SK-N-SH treated with all-trans-retinoic acid at 6 μM for 48 hours (cell line): ENCODE data around the gene HRK.

ENCODE experiments used
- ATAC-seq: fragments of 200-7000 bp; cut with Tn5 transposase; 3 replicates; pipeline ENCODE4 v1.9.1; 2020; ENCODE audit warnings: mild to moderate bottlenecking, moderate library complexity
- ARNTL ChIP-seq: fragments of 450-650 bp; formaldehyde crosslinking; IDR thresholded peaks from 2 replicates; pipeline ENCODE4 v1.5.0; 2020; ENCODE audit warnings: low read depth, mild to moderate bottlenecking, moderate library complexity, borderline replicate concordance
- BACH2 ChIP-seq: fragments of 250-450 bp; sonication (Bioruptor Pico); IDR thresholded peaks from 2 replicates; pipeline ENCODE4 v1.9.0; 2021; ENCODE audit warnings: mild to moderate bottlenecking, borderline replicate concordance
- CSDC2 ChIP-seq: fragments of 250-450 bp; sonication (Bioruptor Pico); IDR thresholded peaks from 2 replicates; pipeline ENCODE4 v1.5.0; 2020; ENCODE audit warnings: mild to moderate bottlenecking, moderate library complexity
- ESRRG ChIP-seq: fragments of 250-450 bp; sonication (Bioruptor Pico); IDR thresholded peaks from 2 replicates; pipeline ENCODE4 v1.6.1; 2021; ENCODE audit warnings: mild to moderate bottlenecking
- GLIS3 ChIP-seq: fragments of 250-450 bp; sonication (Bioruptor Pico); IDR thresholded peaks from 2 replicates; pipeline ENCODE4 v1.5.0; 2020; ENCODE audit warnings: mild to moderate bottlenecking, moderate library complexity
- ISL1 ChIP-seq: fragments of 250-450 bp; sonication (Bioruptor Pico); IDR thresholded peaks from 2 replicates; pipeline ENCODE4 v2.1.2; 2022; ENCODE audit warnings: mild to moderate bottlenecking, moderate library complexity
- OSR1 ChIP-seq: fragments of 250-450 bp; sonication (Bioruptor Pico); IDR thresholded peaks from 2 replicates; pipeline ENCODE4 v1.8.0; 2022; ENCODE audit warnings: moderate library complexity, mild to moderate bottlenecking, inconsistent platforms
- PPARA ChIP-seq: fragments of 250-450 bp; sonication (Bioruptor Pico); IDR thresholded peaks from 2 replicates; pipeline ENCODE4 v1.5.0; 2020; ENCODE audit warnings: mild to moderate bottlenecking, borderline replicate concordance
- RARB ChIP-seq: fragments of 250-450 bp; sonication (Bioruptor Pico); IDR thresholded peaks from 2 replicates; pipeline ENCODE4 v1.8.0; 2021; ENCODE audit warnings: mild to moderate bottlenecking, moderate library complexity
- SNAI2 ChIP-seq: fragments of 250-450 bp; sonication (Bioruptor Pico); IDR thresholded peaks from 2 replicates; pipeline ENCODE4 v1.5.0; 2020; ENCODE audit warnings: mild to moderate bottlenecking, moderate library complexity
- TOX ChIP-seq: fragments of 250-450 bp; sonication (Bioruptor Pico); IDR thresholded peaks from 2 replicates; pipeline ENCODE4 v1.8.0; 2021; ENCODE audit warnings: mild to moderate bottlenecking, moderate library complexity, borderline replicate concordance
- ZC3H10 ChIP-seq: fragments of 250-450 bp; sonication (Bioruptor Pico); IDR thresholded peaks from 2 replicates; pipeline ENCODE4 v1.5.1; 2021; ENCODE audit warnings: mild to moderate bottlenecking, moderate library complexity
- ZFP30 ChIP-seq: fragments of 450-650 bp; formaldehyde crosslinking; IDR thresholded peaks from 2 replicates; pipeline ENCODE4 v1.5.0; 2022; ENCODE audit warnings: mild to moderate bottlenecking, moderate library complexity
- ZNF565 ChIP-seq: fragments of 450-650 bp; formaldehyde crosslinking; conservative IDR thresholded peaks from 2 replicates; pipeline ENCODE4 v1.5.0; 2020; ENCODE audit warnings: low read depth, mild to moderate bottlenecking, moderate library complexity
- ZNF70 ChIP-seq: fragments of 450-650 bp; formaldehyde crosslinking; IDR thresholded peaks from 2 replicates; pipeline ENCODE4 v1.5.0; 2020; ENCODE audit warnings: mild to moderate bottlenecking, moderate library complexity
- TF ChIP-seq, protein P1 (sequence below): fragments of 250-450 bp; sonication (Bioruptor Pico); IDR thresholded peaks from 2 replicates; pipeline ENCODE4 v1.8.0; 2021; ENCODE audit warnings: low read depth, mild to moderate bottlenecking, moderate library complexity, borderline replicate concordance
- TF ChIP-seq, protein P2 (sequence below): fragments of 250-450 bp; sonication (Bioruptor Pico); IDR thresholded peaks from 2 replicates; pipeline ENCODE4 v1.5.1; 2021; ENCODE audit warnings: mild to moderate bottlenecking, moderate library complexity
- TF ChIP-seq, protein P3 (sequence below): fragments of 250-450 bp; sonication (Bioruptor Pico); IDR thresholded peaks from 2 replicates; pipeline ENCODE4 v1.8.0; 2020; ENCODE audit warnings: mild to moderate bottlenecking, moderate library complexity, borderline replicate concordance
- TF ChIP-seq, protein P4 (sequence below): fragments of 250-450 bp; sonication (Bioruptor Pico); IDR thresholded peaks from 2 replicates; pipeline ENCODE4 v1.5.0; 2020; ENCODE audit warnings: mild to moderate bottlenecking, moderate library complexity

The HRK gene

DNA sequence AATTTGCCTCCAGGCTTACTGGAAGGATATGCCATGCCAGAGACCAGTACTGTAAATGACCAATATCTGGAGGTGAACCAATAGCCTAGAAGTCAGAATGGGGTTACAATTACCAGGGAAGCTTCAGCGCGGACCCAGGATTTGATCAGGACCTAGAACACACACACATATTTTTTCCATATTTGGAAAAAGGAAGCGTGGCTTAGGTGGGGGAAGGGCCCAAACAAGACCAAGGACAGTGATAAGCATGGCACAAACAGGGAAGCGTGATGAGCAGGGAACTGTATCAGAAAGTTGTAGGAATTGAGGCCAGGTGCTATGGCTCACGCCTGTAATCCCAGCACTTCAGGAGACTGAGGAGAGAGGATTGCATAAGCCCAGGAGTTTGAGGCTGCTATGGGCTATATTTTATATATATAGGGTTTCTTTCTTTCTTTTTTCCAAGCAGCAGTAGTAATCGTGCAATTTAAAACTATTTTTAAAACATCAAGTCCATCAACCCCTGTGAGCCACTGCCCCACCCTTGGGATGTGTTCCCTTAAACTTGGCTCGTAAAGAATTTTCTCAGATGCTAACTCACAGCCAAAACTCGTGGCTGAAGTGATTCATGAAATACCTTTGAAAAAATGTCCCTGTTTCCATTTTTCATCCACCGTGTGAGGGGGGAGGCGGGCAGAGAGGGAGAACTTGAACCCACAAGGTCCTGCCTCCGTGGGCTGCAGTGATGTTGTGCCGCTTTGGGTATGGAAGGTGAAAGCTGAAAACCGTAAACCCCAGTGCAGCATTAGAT is 16.7 kb downstream of the HRK start:
- no peak for TF ChIP-seq RARB (CRISPR knock-in tag)
- TF ChIP-seq, protein P1, sequence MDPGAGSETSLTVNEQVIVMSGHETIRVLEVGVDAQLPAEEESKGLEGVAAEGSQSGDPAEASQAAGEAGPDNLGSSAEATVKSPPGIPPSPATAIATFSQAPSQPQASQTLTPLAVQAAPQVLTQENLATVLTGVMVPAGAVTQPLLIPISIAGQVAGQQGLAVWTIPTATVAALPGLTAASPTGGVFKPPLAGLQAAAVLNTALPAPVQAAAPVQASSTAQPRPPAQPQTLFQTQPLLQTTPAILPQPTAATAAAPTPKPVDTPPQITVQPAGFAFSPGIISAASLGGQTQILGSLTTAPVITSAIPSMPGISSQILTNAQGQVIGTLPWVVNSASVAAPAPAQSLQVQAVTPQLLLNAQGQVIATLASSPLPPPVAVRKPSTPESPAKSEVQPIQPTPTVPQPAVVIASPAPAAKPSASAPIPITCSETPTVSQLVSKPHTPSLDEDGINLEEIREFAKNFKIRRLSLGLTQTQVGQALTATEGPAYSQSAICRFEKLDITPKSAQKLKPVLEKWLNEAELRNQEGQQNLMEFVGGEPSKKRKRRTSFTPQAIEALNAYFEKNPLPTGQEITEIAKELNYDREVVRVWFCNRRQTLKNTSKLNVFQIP = no peak
- TF ChIP-seq TOX (CRISPR knock-in tag) = no peak
- no peak for TF ChIP-seq BACH2 (CRISPR knock-in tag)
- ATAC-seq = peak; percentile 70

DNA sequence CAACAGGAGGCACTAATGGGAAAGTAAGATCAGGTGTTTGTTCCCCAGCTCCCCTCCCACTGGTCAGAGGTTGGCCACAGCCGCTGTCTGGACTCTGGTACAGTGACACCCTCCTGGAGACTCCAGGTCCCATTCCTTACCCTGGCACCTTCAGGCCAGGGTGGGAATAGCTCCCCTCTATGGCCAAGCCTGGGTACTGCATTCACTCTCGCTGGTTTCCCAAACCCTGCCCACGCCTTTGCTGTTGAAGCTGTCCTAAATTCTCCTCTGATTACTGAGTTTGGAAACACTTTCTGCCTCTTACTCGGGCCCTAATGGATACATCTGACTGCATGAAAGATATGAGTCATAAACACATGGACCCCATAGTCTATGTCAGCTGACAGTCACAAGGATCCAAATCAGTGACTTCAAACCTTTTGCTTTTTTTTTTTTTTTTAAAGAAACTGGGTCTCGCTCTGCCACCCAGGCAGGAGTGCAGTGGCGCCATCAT is 17.9 kb downstream of the HRK start:
- no peak for ATAC-seq
- TF ChIP-seq RARB (CRISPR knock-in tag) (no peak), GLIS3 (CRISPR knock-in tag) (no peak), SNAI2 (CRISPR knock-in tag) (no peak), ESRRG (no peak), ZFP30 (CRISPR knock-in tag) (no peak), CSDC2 (CRISPR knock-in tag) (no peak), ZNF70 (CRISPR knock-in tag) (no peak), OSR1 (CRISPR knock-in tag) (no peak)
- TF ChIP-seq, protein P2, sequence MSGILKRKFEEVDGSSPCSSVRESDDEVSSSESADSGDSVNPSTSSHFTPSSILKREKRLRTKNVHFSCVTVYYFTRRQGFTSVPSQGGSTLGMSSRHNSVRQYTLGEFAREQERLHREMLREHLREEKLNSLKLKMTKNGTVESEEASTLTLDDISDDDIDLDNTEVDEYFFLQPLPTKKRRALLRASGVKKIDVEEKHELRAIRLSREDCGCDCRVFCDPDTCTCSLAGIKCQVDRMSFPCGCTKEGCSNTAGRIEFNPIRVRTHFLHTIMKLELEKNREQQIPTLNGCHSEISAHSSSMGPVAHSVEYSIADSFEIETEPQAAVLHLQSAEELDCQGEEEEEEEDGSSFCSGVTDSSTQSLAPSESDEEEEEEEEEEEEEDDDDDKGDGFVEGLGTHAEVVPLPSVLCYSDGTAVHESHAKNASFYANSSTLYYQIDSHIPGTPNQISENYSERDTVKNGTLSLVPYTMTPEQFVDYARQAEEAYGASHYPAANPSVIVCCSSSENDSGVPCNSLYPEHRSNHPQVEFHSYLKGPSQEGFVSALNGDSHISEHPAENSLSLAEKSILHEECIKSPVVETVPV (CRISPR knock-in tag) = no peak
- TF ChIP-seq, protein P3, sequence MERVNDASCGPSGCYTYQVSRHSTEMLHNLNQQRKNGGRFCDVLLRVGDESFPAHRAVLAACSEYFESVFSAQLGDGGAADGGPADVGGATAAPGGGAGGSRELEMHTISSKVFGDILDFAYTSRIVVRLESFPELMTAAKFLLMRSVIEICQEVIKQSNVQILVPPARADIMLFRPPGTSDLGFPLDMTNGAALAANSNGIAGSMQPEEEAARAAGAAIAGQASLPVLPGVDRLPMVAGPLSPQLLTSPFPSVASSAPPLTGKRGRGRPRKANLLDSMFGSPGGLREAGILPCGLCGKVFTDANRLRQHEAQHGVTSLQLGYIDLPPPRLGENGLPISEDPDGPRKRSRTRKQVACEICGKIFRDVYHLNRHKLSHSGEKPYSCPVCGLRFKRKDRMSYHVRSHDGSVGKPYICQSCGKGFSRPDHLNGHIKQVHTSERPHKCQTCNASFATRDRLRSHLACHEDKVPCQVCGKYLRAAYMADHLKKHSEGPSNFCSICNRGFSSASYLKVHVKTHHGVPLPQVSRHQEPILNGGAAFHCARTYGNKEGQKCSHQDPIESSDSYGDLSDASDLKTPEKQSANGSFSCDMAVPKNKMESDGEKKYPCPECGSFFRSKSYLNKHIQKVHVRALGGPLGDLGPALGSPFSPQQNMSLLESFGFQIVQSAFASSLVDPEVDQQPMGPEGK (CRISPR knock-in tag) = no peak
- TF ChIP-seq, protein P4, sequence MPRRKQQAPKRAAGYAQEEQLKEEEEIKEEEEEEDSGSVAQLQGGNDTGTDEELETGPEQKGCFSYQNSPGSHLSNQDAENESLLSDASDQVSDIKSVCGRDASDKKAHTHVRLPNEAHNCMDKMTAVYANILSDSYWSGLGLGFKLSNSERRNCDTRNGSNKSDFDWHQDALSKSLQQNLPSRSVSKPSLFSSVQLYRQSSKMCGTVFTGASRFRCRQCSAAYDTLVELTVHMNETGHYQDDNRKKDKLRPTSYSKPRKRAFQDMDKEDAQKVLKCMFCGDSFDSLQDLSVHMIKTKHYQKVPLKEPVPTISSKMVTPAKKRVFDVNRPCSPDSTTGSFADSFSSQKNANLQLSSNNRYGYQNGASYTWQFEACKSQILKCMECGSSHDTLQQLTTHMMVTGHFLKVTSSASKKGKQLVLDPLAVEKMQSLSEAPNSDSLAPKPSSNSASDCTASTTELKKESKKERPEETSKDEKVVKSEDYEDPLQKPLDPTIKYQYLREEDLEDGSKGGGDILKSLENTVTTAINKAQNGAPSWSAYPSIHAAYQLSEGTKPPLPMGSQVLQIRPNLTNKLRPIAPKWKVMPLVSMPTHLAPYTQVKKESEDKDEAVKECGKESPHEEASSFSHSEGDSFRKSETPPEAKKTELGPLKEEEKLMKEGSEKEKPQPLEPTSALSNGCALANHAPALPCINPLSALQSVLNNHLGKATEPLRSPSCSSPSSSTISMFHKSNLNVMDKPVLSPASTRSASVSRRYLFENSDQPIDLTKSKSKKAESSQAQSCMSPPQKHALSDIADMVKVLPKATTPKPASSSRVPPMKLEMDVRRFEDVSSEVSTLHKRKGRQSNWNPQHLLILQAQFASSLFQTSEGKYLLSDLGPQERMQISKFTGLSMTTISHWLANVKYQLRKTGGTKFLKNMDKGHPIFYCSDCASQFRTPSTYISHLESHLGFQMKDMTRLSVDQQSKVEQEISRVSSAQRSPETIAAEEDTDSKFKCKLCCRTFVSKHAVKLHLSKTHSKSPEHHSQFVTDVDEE = no peak
- TF ChIP-seq, all 23 proteins: peak for 0

DNA sequence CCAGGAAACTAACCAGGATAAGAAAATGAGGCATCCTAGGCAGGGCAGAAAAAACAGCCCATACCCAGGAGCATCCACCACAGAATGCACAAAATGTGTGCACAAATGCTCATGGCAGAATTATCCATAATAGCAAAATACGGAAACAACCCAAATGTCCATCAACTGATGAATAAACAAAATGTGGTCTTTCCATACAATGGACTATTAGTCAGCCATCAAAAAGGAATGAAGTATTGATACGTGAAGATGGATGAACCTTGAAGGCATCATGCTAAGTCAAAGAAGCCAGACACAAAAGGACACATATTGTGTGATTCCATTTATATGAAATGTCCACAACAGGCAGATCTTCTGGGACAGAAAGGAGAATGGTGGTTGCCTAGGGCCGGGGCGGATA is 19.1 kb downstream of the HRK start:
- no peak for ATAC-seq
- no peak for TF ChIP-seq ZC3H10
- TF ChIP-seq TOX (CRISPR knock-in tag) = no peak
- no peak for TF ChIP-seq ARNTL (CRISPR knock-in tag)
- TF ChIP-seq CSDC2 (CRISPR knock-in tag) = no peak
- TF ChIP-seq BACH2 (CRISPR knock-in tag) = no peak
- TF ChIP-seq ZNF70 (CRISPR knock-in tag) = no peak
- no peak for TF ChIP-seq ISL1 (CRISPR knock-in tag)
- no peak for TF ChIP-seq PPARA (CRISPR knock-in tag)
- no peak for TF ChIP-seq ZNF565 (CRISPR knock-in tag)
- TF ChIP-seq, protein P3 (CRISPR knock-in tag) = no peak
- TF ChIP-seq, all 23 proteins: peak for 0
